Measurements from ENCODE around the gene ZNF3.
A peak's percentile ranks its signal among the peaks of the same experiment; 100 is the strongest.

ZNF3 gene

DNA sequence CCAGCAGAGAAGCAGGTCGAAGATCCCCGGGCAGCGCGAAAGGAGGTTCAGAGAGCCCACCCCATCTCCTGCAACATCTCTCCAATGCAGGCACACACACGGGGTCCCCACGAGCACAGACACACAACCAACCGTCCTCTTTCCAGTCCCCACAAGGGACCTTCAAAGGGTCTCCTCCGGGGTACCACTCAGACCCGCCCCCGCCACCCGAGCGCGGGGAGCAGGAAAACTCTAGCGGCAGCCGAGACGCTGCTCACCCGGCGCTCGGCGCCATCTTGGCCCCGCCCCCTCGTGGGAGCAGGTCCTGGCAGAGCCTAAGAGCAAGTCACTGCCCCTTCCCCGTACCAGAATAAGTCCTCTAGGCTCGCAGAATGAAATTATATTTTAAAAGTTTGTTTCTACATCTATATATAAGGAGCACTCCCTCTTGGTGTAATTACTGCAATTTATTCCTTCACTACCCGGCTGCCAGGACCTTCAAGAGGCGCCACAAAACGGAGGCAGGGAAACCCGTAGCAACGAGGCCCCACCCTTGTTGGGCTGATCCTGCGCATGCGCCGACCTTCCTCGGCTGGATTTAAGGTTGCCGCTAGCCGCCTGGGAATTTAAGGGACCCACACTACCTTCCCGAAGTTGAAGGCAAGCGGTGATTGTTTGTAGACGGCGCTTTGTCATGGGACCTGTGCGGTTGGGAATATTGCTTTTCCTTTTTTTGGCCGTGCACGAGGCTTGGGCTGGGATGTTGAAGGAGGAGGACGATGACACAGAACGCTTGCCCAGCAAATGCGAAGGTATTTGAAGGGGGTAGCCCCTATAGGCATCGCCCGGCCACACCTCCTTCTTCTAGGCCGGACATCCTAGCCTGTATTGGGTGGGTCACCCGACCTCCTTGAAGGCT, 37.8 kb upstream of the ZNF3 start, which contains the start of the genes CNPY4 and TAF6:
TSS of gene CNPY4 (plus strand) at position 563 of the 898 bp plus-strand sequence. CDS start at position 674, 111 bp downstream.
TSS of gene TAF6 (minus strand) at position 287 of the 898 bp plus-strand sequence. CDS start 5,149 bp downstream, outside the sequence.
- TF ChIP-seq, protein P1, sequence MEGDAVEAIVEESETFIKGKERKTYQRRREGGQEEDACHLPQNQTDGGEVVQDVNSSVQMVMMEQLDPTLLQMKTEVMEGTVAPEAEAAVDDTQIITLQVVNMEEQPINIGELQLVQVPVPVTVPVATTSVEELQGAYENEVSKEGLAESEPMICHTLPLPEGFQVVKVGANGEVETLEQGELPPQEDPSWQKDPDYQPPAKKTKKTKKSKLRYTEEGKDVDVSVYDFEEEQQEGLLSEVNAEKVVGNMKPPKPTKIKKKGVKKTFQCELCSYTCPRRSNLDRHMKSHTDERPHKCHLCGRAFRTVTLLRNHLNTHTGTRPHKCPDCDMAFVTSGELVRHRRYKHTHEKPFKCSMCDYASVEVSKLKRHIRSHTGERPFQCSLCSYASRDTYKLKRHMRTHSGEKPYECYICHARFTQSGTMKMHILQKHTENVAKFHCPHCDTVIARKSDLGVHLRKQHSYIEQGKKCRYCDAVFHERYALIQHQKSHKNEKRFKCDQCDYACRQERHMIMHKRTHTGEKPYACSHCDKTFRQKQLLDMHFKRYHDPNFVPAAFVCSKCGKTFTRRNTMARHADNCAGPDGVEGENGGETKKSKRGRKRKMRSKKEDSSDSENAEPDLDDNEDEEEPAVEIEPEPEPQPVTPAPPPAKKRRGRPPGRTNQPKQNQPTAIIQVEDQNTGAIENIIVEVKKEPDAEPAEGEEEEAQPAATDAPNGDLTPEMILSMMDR (conservative IDR thresholded peaks at IDR 0.05; ENCODE audit: low read depth) = no peak
- POLR2A ChIA-PET (ENCODE audit: low non-redundant PET) = interaction anchor here (0.9 kb wide), 1 partner anchor 18 kb away, joined by 3 read pairs; the partner anchor contains the start of genes AP4M1 and MCM7
- peak; percentile 99 for DNase-seq (ENCODE audit: low spot score)
- CTCF ChIA-PET = no interaction called here
- H3K27ac ChIP-seq = peak within 1 kb of the TSS; percentile 88

DNA sequence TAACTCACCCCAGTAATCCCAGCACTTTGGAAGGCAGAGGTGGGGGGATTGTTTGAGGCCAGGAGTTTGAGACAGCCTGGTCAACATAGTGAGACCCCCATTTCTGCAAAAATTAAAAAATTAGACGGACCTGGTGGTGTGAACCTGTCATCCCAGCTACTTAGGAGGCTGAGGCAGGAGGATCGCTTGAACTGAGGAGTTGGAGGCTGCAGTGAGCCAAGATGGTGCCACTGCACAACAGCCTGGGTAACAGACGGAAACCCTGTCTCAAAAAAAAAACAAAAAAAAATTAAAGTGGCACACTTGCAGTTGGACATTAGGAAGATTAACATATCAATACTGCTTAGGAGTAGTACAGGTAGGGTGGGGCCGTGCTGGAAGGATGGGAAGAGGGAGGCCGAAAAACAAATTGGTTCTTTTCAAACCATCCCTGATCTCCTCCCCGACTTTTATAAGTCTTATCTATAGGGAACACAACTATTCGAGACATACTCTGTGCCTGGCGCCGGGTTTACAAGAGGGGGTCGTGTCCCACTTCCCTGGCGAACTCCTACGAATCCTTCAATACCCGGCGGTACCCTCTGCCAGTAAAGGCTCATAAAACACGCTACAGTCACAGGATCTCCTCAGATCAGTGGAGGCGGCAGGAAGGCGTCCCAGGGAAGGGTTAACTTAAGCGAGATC, 37.0 kb upstream of the ZNF3 start:
- POLR2A ChIA-PET (ENCODE audit: low non-redundant PET) = no interaction called here
- no peak for DNase-seq (ENCODE audit: low spot score)
- CTCF ChIA-PET = no interaction called here
- peak overlapping the region; percentile 88 for H3K27ac ChIP-seq
- TF ChIP-seq, protein P1 (conservative IDR thresholded peaks at IDR 0.05; ENCODE audit: low read depth) = no peak

DNA sequence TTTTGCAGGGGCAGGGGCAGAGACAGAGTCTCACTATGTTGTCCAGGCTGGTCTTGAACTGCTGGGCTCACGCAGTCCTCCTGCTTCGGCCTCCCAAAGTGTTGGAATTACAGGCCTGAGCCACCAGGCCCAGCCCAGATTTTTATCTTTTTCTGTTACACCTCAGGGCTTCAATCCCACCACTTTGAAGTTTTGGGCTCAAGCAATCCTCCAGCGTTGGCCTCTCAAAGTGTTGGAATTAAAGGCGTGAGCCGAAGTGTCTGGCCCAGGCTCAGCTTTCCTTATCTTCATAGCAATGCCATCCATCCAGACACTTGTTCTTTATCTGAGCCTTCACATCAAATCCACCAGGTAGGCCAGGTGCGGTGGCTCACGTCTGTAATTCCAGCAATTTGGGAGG, 33.5 kb upstream of the ZNF3 start:
- POLR2A ChIA-PET (ENCODE audit: low non-redundant PET) = no interaction called here
- no peak for DNase-seq (ENCODE audit: low spot score)
- TF ChIP-seq, protein P1 (conservative IDR thresholded peaks at IDR 0.05; ENCODE audit: low read depth) = no peak
- CTCF ChIA-PET = no interaction called here
- peak overlapping the region; percentile 36 for H3K27ac ChIP-seq

DNA sequence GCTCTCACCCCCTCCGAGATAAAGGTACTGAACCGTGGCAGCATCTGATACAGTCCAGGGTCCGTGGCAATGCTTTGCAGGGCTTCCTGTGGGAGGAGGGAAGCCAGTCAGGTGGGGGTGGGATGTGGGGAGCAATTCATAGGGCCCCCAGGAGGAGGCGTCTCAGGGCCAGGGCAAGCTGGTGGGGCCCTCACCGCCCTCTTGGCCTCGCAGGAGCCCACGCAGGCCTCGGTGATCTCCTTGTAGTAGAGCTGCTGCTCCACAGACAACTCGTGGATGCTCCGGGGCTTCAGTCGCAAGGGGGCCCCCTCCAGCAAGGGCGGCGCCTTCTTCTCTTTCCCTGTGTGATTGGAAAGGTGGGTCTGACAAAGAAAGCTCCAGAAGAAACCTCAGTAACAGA, 30.4 kb upstream of the ZNF3 start:
- POLR2A ChIA-PET (ENCODE audit: low non-redundant PET) = no interaction called here
- CTCF ChIA-PET = no interaction called here
- TF ChIP-seq, protein P1 (conservative IDR thresholded peaks at IDR 0.05; ENCODE audit: low read depth) = no peak
- H3K27ac ChIP-seq = peak overlapping the region; percentile 36
- no peak for DNase-seq (ENCODE audit: low spot score)

DNA sequence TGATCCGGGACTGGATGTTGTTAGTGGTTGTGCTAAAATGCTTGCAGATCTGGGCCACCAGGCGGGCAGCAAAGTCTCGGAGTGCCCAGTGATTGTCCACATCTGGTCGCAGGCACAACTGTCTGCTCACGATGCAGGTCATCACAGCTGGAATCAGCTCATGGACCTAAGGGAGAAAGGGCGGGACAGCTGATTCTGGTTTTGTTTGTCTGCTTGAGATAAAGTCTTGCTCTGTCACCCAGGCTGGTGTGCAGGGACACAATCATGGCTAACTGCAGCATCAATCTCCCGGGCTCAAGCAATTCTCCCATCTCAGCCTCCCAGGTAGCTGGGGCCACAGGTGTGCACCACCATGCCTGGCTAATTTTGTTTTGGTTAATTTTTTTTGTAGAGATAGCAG, 29.6 kb upstream of the ZNF3 start:
- CTCF ChIA-PET = no interaction called here
- TF ChIP-seq, protein P1 (conservative IDR thresholded peaks at IDR 0.05; ENCODE audit: low read depth) = no peak
- peak overlapping the region; percentile 36 for H3K27ac ChIP-seq
- POLR2A ChIA-PET (ENCODE audit: low non-redundant PET) = no interaction called here
- DNase-seq (ENCODE audit: low spot score) = no peak

DNA sequence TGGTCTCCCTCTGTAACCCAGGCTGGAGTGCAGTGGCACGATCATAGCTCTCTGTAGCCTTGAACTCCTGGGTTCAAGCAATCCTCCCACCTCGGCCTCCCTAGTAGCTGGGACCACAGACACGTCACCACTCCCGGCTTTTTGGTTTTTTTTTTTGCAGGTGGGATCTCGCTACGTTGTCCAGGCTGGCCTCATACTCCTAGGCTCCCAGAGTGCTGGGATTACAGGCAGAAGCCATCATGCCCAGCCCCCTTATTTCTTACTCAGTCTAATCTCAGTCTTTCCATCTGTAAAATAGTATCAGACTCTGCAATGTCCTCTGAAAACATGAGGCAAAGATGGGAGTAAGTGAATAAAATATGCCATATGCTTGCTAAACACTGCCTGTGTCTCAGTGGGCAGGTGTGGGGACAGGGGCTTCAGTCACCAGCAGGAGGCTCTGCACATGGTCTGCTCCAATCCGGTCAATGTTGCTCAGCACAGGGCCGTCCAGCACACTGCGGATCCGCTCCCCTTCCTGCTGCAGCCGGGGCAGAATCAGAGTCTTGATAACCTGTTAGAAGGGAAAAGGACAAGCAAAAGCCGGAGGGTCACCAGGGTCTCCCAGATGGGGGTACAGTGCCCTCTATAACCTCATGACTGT, 28.1 kb upstream of the ZNF3 start:
- DNase-seq (ENCODE audit: low spot score) = no peak
- peak overlapping the region; percentile 36 for H3K27ac ChIP-seq
- TF ChIP-seq, protein P1 (conservative IDR thresholded peaks at IDR 0.05; ENCODE audit: low read depth) = no peak
- CTCF ChIA-PET = no interaction called here
- POLR2A ChIA-PET (ENCODE audit: low non-redundant PET) = no interaction called here

Data from RWPE1 (cell line).